IPS DF 6.9 (cell line): Measurements from ENCODE around the gene ANO3.
"Not testable (repeated sequence)": the region's sequence is repeated elsewhere in the genome, so short reads cannot be mapped to it uniquely, and the experiment has no call there.

Experiments used
- DNase-seq: peaks from one replicate; pipeline ENCODE4 v3.0.0-alpha.2; 2013; ENCODE audit warnings: low read depth, low spot score
- H3K27ac ChIP-seq: one replicate; pipeline ENCODE4 v1.5.1; 2013; ENCODE audit warnings: low read length, control low read depth
- H3K27me3 ChIP-seq: 2 replicates; pipeline ENCODE4 v1.6.1; 2013; ENCODE audit warnings: mild to moderate bottlenecking, low read length; ENCODE audit not compliant: control insufficient read depth, insufficient read depth
- H3K36me3 ChIP-seq: 2 replicates; pipeline ENCODE4 v1.6.1; 2013; ENCODE audit warnings: low read length; ENCODE audit not compliant: control insufficient read depth, insufficient read depth
- H3K4me1 ChIP-seq: 2 replicates; pipeline ENCODE4 v1.6.1; 2013; ENCODE audit warnings: low read length; ENCODE audit not compliant: control insufficient read depth, insufficient read depth
- H3K4me3 ChIP-seq: 2 replicates; pipeline ENCODE4 v1.5.1; 2013; ENCODE audit warnings: mild to moderate bottlenecking, low read length
- H3K9me3 ChIP-seq: 2 replicates; pipeline ENCODE4 v1.6.1; 2013; ENCODE audit warnings: low read length, inconsistent platforms; ENCODE audit not compliant: control insufficient read depth, insufficient read depth
- WGBS: extraction: QIAGEN DNeasy Blood & Tissue Kit; methylation state at CpG from one replicate; pipeline ENCODE4 v1.1.7; 2013; ENCODE audit warnings: mixed read lengths, missing lambda C conversion rate; ENCODE audit not compliant: insufficient read length, insufficient coverage; 5-methylcytosine and 5-hydroxymethylcytosine counted together

The ANO3 gene

GRCh38 chr11:26593691-26594090, 261.8 kb downstream of the ANO3 start:
- Histone ChIP-seq H3K4me1 (no peaks in the 10 kb centered on the region), H3K36me3 (no peaks in the 10 kb centered on the region), H3K9me3 (no peaks in the 10 kb centered on the region), H3K27ac (no peak overlapping the region), H3K27me3 (no peaks in the 10 kb centered on the region), H3K4me3 (no peak overlapping the region)
- WGBS: no CpG with 5 or more reads among the region's 11 CpGs
- DNase-seq: no peak

DNA sequence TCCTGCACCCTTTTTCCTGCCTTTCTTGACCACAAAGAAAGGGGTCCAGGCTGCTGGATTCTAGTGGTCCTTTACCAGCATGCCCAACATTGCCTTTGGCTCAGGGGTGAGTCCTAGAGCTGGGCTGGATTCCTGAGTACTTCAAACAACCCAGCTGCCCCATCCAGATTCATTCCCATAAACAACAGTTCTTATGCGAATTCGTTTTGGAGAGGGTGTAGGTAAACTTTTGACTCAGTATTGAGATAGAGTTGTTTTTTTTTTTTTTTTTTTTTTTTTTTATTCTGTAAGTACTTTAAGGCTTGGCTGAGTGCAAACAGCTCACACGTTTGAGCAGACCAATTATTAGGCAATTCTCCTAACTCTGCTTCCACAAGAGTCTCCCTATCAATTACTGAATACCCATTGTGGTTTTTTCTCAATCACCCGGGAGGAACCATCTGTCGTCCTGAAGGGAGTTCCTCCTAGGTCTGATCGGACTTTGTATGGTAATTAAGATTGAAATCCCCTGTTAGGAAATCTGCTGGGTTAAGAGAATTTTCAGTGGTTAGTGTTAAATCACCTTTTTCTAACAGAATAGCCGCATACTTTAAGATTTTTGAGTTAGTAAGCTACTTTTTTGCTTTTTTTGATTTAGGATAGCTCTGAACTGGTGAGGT, 263.4 kb downstream of the ANO3 start:
- H3K27ac ChIP-seq, H3K4me1 ChIP-seq, H3K27me3 ChIP-seq, H3K4me3 ChIP-seq, DNase-seq, H3K36me3 ChIP-seq, H3K9me3 ChIP-seq: not testable (repeated sequence)
- WGBS: no CpG with 5 or more reads among the region's 7 CpGs

DNA sequence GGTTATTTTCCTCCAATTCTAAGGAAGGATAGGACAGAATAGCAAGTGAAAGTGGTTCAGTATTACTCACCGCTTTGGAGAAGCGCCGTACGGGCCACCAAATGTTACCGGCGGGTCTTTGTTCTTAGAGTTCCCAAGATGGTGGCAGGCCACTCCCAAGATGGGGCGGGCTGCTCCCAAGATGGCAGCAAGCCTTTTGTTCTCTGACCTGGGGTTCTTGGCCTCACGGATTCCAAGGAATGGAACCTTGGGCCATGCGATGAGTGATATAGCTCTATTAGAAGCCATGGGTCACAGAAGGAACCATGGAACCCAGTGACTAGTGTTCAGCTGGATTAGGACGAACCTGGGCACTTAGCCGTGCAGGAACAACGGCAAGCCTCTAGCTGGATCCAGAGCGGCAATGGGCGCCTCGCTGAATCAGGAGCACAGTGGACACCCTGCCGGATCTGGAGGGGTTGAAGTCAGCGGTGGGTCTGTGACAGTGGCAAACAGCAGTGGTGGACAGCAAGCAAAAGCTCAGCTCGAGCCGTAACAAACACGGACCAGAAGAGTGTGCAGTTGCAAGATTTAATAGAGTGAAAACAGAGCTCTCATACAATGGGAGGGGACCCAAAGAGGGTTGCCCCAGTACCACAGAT, 265.2 kb downstream of the ANO3 start:
- not testable (repeated sequence) for DNase-seq, H3K27ac ChIP-seq, H3K4me1 ChIP-seq, H3K36me3 ChIP-seq, H3K27me3 ChIP-seq, H3K4me3 ChIP-seq, H3K9me3 ChIP-seq
- no CpG with 5 or more reads among the region's 20 CpGs for WGBS

GRCh38 chr11:26597899-26598298, 266.0 kb downstream of the ANO3 start:
- WGBS: no CpG with 5 or more reads among the region's 2 CpGs
- H3K4me3 ChIP-seq: no peak overlapping the region

GRCh38 chr11:26599425-26599824, 267.5 kb downstream of the ANO3 start:
- no peaks in the 10 kb centered on the region for H3K4me1 ChIP-seq
- no peak overlapping the region for H3K4me3 ChIP-seq
- H3K27me3 ChIP-seq: no peaks in the 10 kb centered on the region
- H3K9me3 ChIP-seq: no peaks in the 10 kb centered on the region
- no peaks in the 10 kb centered on the region for H3K36me3 ChIP-seq
- DNase-seq: no peak
- no CpG with 5 or more reads among the region's 2 CpGs for WGBS
- no peak overlapping the region for H3K27ac ChIP-seq

More at GRCh38 chr11:26597899-26598298, 266.0 kb downstream of the ANO3 start:
- Histone ChIP-seq H3K4me1 (no peaks in the 10 kb centered on the region), H3K9me3 (no peaks in the 10 kb centered on the region), H3K27ac (no peak overlapping the region), H3K36me3 (no peaks in the 10 kb centered on the region), H3K27me3 (no peaks in the 10 kb centered on the region)
- DNase-seq: no peak

GRCh38 chr11:26599876-26600434, 268.0 kb downstream of the ANO3 start:
- no peak for DNase-seq
- H3K27me3 ChIP-seq: no peaks in the 10 kb centered on the region
- H3K9me3 ChIP-seq: no peaks in the 10 kb centered on the region
- H3K4me3 ChIP-seq: no peak overlapping the region
- no peaks in the 10 kb centered on the region for H3K4me1 ChIP-seq
- H3K36me3 ChIP-seq: no peaks in the 10 kb centered on the region
- WGBS: no CpG with 5 or more reads among the region's 4 CpGs
- no peak overlapping the region for H3K27ac ChIP-seq

GRCh38 chr11:26607725-26608506, 276.0 kb downstream of the ANO3 start:
- Histone ChIP-seq H3K27ac (no peak overlapping the region), H3K27me3 (no peaks in the 10 kb centered on the region), H3K9me3 (no peaks in the 10 kb centered on the region), H3K4me3 (no peak overlapping the region), H3K4me1 (no peaks in the 10 kb centered on the region), H3K36me3 (no peaks in the 10 kb centered on the region)
- no peak for DNase-seq
- no CpG with 5 or more reads among the region's 7 CpGs for WGBS

DNA sequence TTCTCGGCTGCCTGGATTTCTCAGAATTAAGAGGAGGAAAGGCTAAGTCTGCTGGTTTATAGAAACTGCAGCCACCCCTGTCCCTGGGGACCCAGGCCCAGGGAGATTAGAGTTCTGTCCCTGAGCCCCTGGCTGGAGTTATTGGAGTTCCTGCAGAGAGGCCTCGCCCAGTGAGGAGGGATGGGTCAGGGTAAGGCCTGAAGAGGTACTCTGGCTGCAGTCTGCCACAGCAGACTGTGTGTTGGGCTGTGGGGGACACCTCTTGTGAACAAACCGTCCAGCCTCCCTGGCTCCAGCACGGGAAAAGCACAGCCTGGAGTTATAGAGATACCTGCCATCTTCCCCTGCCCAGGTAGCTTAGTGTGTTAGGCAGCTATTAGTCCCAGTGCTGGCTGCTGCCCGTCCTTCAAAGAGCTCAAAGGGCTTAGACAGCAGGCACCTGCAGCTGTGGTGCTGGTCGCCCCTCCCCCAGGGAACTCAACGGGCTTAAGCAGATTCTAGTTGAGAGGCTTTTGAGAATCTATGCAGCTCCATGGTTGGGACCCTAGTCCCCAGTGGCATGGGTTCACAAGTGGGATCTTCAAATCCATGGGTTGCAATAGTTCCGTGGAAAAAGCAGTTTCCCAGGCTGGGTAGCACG, 276.7 kb downstream of the ANO3 start:
- Histone ChIP-seq H3K9me3 (no peaks in the 10 kb centered on the region), H3K4me1 (no peaks in the 10 kb centered on the region), H3K4me3 (no peak overlapping the region), H3K27me3 (no peaks in the 10 kb centered on the region), H3K27ac (no peak overlapping the region), H3K36me3 (no peaks in the 10 kb centered on the region)
- no CpG with 5 or more reads among the region's 9 CpGs for WGBS
- no peak for DNase-seq

DNA sequence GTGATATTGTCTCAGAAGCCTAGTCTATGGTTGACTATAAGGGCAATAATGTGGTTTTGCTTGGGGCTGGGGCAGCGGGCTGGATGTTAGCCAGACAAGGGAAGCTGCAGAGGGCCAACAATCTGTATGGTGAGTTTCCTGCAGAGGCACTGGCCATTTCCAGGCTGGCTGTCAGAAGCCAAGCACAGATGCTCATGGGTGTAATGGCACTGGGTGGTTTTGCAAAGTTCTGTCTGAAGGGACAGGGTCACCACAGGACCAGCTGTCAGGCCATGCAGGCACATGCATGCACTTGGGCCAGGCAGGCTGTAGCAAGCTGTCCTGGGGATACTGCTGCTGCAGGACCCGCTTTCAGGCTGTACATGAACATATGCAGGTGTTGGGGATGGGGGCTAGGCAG, 281.8 kb downstream of the ANO3 start:
- H3K36me3 ChIP-seq: no peaks in the 10 kb centered on the region
- peaks cover 2% of the 10 kb centered on the region; the same call in 1 of the 2 replicates for H3K4me1 ChIP-seq
- H3K9me3 ChIP-seq: no peaks in the 10 kb centered on the region
- H3K27me3 ChIP-seq: no peaks in the 10 kb centered on the region
- H3K4me3 ChIP-seq: no peak overlapping the region
- no peak overlapping the region for H3K27ac ChIP-seq
- DNase-seq: no peak
- WGBS: no CpG with 5 or more reads among the region's 2 CpGs

- Histone ChIP-seq H3K27me3 (no peaks in the 10 kb centered on the region), H3K36me3 (no peaks in the 10 kb centered on the region), H3K4me1 (peaks cover 2% of the 10 kb centered on the region; the same call in 1 of the 2 replicates), H3K4me3 (no peak overlapping the region), H3K9me3 (no peaks in the 10 kb centered on the region), H3K27ac (no peak overlapping the region)
- no CpG with 5 or more reads among the region's 1 CpG for WGBS
- no peak for DNase-seq
Measured at GRCh38 chr11:26618441-26618840, 286.5 kb downstream of the ANO3 start.
